Thoracic aorta (tissue), 2 donors: Measurements from ENCODE around the gene WNK2. TPM values are rescaled to one million over a fixed set of nuclear protein-coding genes. Genes with fewer than 3 reads are reported as not detected.
"Not testable (repeated sequence)": the region's sequence is repeated elsewhere in the genome, so short reads cannot be mapped to it uniquely, and the experiment has no call there.

Source experiments
- ATAC-seq: fragments of 150-250 bp; one replicate; pipeline ENCODE4 v1.8.0; 2017; ENCODE audit warnings: low read depth; ENCODE audit not compliant: insufficient number of reproducible peaks, low FRiP score
- DNase-seq: peaks from one replicate; pipeline ENCODE4 v3.0.0-alpha.2; 2020; ENCODE audit warnings: low spot score
- H3K27ac ChIP-seq, 2 donors: fragments of 200-600 bp; sonication (generic); 1 replicate in 1 of 2; 2 replicates in 1 of 2; pipeline ENCODE4 v1.5.1; 2016; ENCODE audit warnings: mild to moderate bottlenecking in 2 of 2, moderate library complexity in 2 of 2
- H3K27me3 ChIP-seq: fragments of 200-600 bp; sonication (generic); replicated peaks from 2 replicates; pipeline ENCODE4 v1.6.0; 2016; ENCODE audit warnings: mild to moderate bottlenecking; ENCODE audit not compliant: insufficient read depth
- H3K36me3 ChIP-seq: fragments of 200-600 bp; sonication (generic); one replicate; pipeline ENCODE4 v1.5.1; 2016
- H3K4me1 ChIP-seq, 2 donors: fragments of 200-600 bp; sonication (generic); 1 replicate in 1 of 2; 2 replicates in 1 of 2; pipeline versions ENCODE4 v1.5.1 to v1.6.0; 2016; ENCODE audit warnings: low read depth in 2 of 2, mild to moderate bottlenecking in 1 of 2; ENCODE audit not compliant: control insufficient read depth in 1 of 2
- H3K4me3 ChIP-seq: fragments of 200-600 bp; sonication (generic); 2 replicates; pipeline ENCODE4 v1.5.1; 2016; ENCODE audit warnings: mild to moderate bottlenecking
- H3K9me3 ChIP-seq: fragments of 200-600 bp; sonication (generic); 2 replicates; pipeline ENCODE4 v1.5.1; 2016
- CTCF ChIP-seq: fragments of 200-600 bp; sonication (generic); IDR thresholded peaks from one replicate; pipeline ENCODE4 v1.5.1; 2019; ENCODE audit warnings: antibody characterized with exemption
- total RNA-seq, 2 donors: library from RNA; depleted of rRNA; stranded (reverse); fragments of >200 nt; gene quantifications; one replicate each; pipeline versions ENCODE4 v1.1.0 to v1.2.3, GENCODE V29; 2016

Gene WNK2
- total RNA-seq, 2 donors from 2014 or later = 0.95 to 4.7 TPM

DNA sequence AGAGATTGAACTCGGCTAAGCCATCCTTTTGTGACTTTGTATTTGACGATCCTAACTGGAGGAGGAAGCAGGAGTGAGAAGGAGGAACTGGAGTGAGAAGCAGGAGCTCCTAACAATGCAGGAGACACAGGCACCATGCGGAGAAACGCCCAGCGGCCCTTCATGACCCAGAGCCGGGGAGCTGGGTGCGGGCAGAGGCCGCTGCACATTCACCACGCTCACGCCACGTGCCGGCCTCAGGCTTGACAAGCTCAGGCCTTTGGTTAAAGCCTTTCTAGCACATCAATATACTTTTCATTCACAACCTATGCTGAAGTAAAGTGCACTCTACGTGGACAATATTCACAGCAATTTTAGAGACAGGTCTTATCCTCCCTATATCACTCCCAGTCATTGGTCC is 142.7 kb downstream of the WNK2 start:
- Histone ChIP-seq H3K9me3 (no peaks in the 10 kb centered on the region), H3K27ac (no peak overlapping the region), H3K27me3 (no peaks in the 10 kb centered on the region), H3K36me3 (no peaks in the 10 kb centered on the region), H3K4me1 (no peaks in the 10 kb centered on the region), H3K4me3 (no peak overlapping the region)
- DNase-seq (no peak), ATAC-seq (no peak)
- TF ChIP-seq CTCF = no peak

DNA sequence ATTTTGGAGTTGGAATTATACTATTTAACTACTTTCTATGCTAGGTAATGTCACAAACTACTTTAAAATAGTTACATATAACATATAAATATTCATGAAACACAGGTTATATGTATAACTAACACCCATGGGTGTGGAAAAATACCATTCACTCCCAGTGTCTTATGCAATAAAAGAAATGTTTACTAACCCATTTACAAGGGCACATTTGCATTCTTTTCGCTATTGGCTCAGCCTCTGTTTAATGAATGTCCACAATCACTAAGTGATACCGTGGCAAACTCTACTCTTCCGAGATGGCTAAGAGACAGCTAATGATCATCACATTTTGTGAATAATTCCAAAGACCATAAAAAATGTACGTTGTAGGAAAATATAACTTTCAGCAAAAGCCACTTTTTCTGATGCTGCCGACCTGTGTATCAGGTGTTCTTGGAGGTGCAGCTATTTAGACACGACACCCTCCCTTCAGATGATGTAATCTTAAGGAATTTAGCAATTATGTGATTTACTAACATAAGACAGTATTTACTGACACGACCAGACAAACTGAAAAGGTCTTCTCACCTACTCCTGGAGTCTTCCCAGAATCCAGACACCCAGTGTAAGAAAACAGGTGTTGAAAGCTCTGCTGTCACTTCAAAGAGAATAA is 145.8 kb downstream of the WNK2 start:
- Histone ChIP-seq H3K9me3 (no peaks in the 10 kb centered on the region), H3K4me1 (no peaks in the 10 kb centered on the region), H3K4me3 (no peak overlapping the region), H3K36me3 (no peaks in the 10 kb centered on the region), H3K27me3 (no peaks in the 10 kb centered on the region), H3K27ac (no peak overlapping the region)
- no peak for DNase-seq
- no peak for TF ChIP-seq CTCF
- no peak for ATAC-seq

DNA sequence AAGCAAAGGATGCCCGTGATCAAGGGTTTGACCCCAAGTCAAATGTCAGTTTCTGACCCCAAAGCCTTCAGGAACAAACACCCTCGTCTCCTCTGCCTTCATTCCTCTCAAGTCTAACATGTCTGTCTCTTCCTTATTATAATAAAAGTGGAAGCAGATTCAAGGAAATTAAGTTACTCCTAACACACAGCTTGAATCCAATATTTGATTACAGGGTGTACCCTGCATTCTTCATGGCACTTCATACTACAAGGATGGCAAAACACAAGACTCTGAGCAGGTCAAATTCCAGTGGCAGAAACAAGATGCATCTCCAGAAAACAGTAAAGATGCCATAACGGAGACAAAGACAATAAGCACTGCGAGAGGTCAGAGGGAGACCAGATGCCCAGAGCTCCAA is 148.4 kb downstream of the WNK2 start:
- DNase-seq (no peak), ATAC-seq (no peak)
- no peaks in the 10 kb centered on the region for H3K9me3 ChIP-seq
- H3K36me3 ChIP-seq = no peaks in the 10 kb centered on the region
- no peaks in the 10 kb centered on the region for H3K27me3 ChIP-seq
- TF ChIP-seq CTCF = no peak
- H3K4me3 ChIP-seq = no peak overlapping the region
- H3K4me1 ChIP-seq = no peaks in the 10 kb centered on the region
- no peak overlapping the region for H3K27ac ChIP-seq

- no peaks in the 10 kb centered on the region for H3K27me3 ChIP-seq
- no peak for TF ChIP-seq CTCF
- DNase-seq (no peak), ATAC-seq (no peak)
- H3K9me3 ChIP-seq = peaks cover 3% of the 10 kb centered on the region
- no peak overlapping the region for H3K4me3 ChIP-seq
- no peak overlapping the region for H3K27ac ChIP-seq
- H3K36me3 ChIP-seq = no peaks in the 10 kb centered on the region
- H3K4me1 ChIP-seq = no peaks in the 10 kb centered on the region
Measured at GRCh38 chr9:93336720-93337119, 152.8 kb downstream of the WNK2 start.

- not testable (repeated sequence) for ATAC-seq, H3K27me3 ChIP-seq, H3K9me3 ChIP-seq, DNase-seq, H3K27ac ChIP-seq, H3K36me3 ChIP-seq, H3K4me1 ChIP-seq, H3K4me3 ChIP-seq
Measured at GRCh38 chr9:93338196-93338595, 154.3 kb downstream of the WNK2 start.

GRCh38 chr9:93340091-93340490 is 156.2 kb downstream of the WNK2 start:
- Histone ChIP-seq H3K27me3 (no peaks in the 10 kb centered on the region), H3K9me3 (peaks cover 3% of the 10 kb centered on the region), H3K36me3 (no peaks in the 10 kb centered on the region), H3K27ac (no peak overlapping the region), H3K4me1 (no peaks in the 10 kb centered on the region), H3K4me3 (no peak overlapping the region)
- TF ChIP-seq CTCF = no peak
- no peak for ATAC-seq
- no peak for DNase-seq

GRCh38 chr9:93341820-93342219 is 157.9 kb downstream of the WNK2 start:
- ATAC-seq, H3K9me3 ChIP-seq, DNase-seq, H3K36me3 ChIP-seq, H3K27ac ChIP-seq, H3K4me3 ChIP-seq, H3K27me3 ChIP-seq: not testable (repeated sequence)
- peaks cover 0 to 12% of the 10 kb centered on the region in 2 donors for H3K4me1 ChIP-seq

- not testable (repeated sequence) for DNase-seq, ATAC-seq
Measured at GRCh38 chr9:93342428-93342827, 158.5 kb downstream of the WNK2 start.

More at GRCh38 chr9:93342428-93342827, 158.5 kb downstream of the WNK2 start:
- not testable (repeated sequence) for H3K27ac ChIP-seq, H3K36me3 ChIP-seq, H3K4me3 ChIP-seq, H3K9me3 ChIP-seq, H3K27me3 ChIP-seq
- H3K4me1 ChIP-seq = peaks cover 0 to 12% of the 10 kb centered on the region in 2 donors
